G401 (cell line): ENCODE data around the gene C13orf46. TPM values are rescaled to one million over a fixed set of nuclear protein-coding genes. Genes with fewer than 3 reads are reported as not detected.

Source experiments
- total RNA-seq: library from RNA; depleted of rRNA; stranded (reverse); fragments of >200 nt; shearing (Covaris generic); gene quantifications from 2 replicates; pipeline ENCODE4 v1.2.3, GENCODE V29; 2014; rRNA removed

Gene C13orf46
- total RNA-seq, 1 experiment from 2014 or later, result not detected

Other genes with a start within 250 kb of the C13orf46 start
- gene TMEM255B, start 214.8 kb downstream of the C13orf46 start, total RNA-seq, result 1.2 TPM in 1 of 2 replicates, not detected in the other
- gene GAS6, start 110.0 kb downstream of the C13orf46 start, total RNA-seq, result 16.0 and 16.2 TPM in 2 replicates
- 11.9 and 13.7 TPM in 2 replicates for gene RASA3, start 158.5 kb upstream of the C13orf46 start, total RNA-seq
- not detected in 2 replicates for gene CFAP97D2, start 205.2 kb upstream of the C13orf46 start, total RNA-seq